T47D (cell line): Measurements from ENCODE around the gene ZNF771.
"Not testable (repeated sequence)": the region's sequence is repeated elsewhere in the genome, so short reads cannot be mapped to it uniquely, and the experiment has no call there.

Experiments used
- DNase-seq, 2 experiments: peaks; one replicate each; pipeline versions ENCODE4 v3.0.0 to v3.0.0-alpha.2; 2011 to 2012; ENCODE audit warnings: low read depth in 1 of 2, low spot score in 1 of 2
- JUND ChIP-seq: IDR thresholded peaks from 2 replicates; pipeline ENCODE4 v1.6.1; 2012; ENCODE audit warnings: low read depth
- in situ Hi-C: cut with HindIII; loops from 2 replicates; pipeline ENCODE4 v1.10.0; 2016; ENCODE audit warnings: low sequenced_read_pairs, low pct_unique_long_range_greater_than_20kb

Gene ZNF771

GRCh38 chr16:30378236-30379157, 28.9 kb upstream of the ZNF771 start:
- DNase-seq = peak; percentile 93 to 98
- TF ChIP-seq JUND = no peak
- in situ Hi-C loops = no loop called here

GRCh38 chr16:30379158-30379783, 28.1 kb upstream of the ZNF771 start:
- in situ Hi-C loops = no loop called here
- no peak for TF ChIP-seq JUND

GRCh38 chr16:30380072-30380802, 27.2 kb upstream of the ZNF771 start:
- in situ Hi-C loops = no loop called here
- no peak for TF ChIP-seq JUND
- no peak for DNase-seq

More at GRCh38 chr16:30379158-30379783, 28.1 kb upstream of the ZNF771 start:
- DNase-seq = no peak

GRCh38 chr16:30380803-30381208, 26.6 kb upstream of the ZNF771 start:
- no peak for DNase-seq
- TF ChIP-seq JUND = no peak
- in situ Hi-C loops = no loop called here

GRCh38 chr16:30381291-30382041, 25.9 kb upstream of the ZNF771 start:
- TF ChIP-seq JUND = no peak
- in situ Hi-C loops = no loop called here
- no peak for DNase-seq

- in situ Hi-C loops = no loop called here
- TF ChIP-seq JUND = no peak
- no peak for DNase-seq
Measured at GRCh38 chr16:30382111-30382881, 25.1 kb upstream of the ZNF771 start, which contains the start of gene SEPTIN1. SEPTIN1 (minus strand) TSS chr16:30382561; CDS start chr16:30382542, 19 bp downstream.

GRCh38 chr16:30383521-30383920, 23.9 kb upstream of the ZNF771 start:
- no peak for DNase-seq
- in situ Hi-C loops = no loop called here
- TF ChIP-seq JUND = no peak

GRCh38 chr16:30394592-30395154, 12.7 kb upstream of the ZNF771 start:
- in situ Hi-C loops = no loop called here
- no peak for TF ChIP-seq JUND
- DNase-seq = no peak

- DNase-seq = peak; percentile 80 to 90
- in situ Hi-C loops = no loop called here
Measured at GRCh38 chr16:30395155-30395991, 12.0 kb upstream of the ZNF771 start, which contains the start of gene ZNF48. ZNF48 (plus strand) TSS chr16:30395420; CDS start chr16:30395795, 375 bp downstream.

GRCh38 chr16:30395992-30396585, 11.3 kb upstream of the ZNF771 start:
- no peak for TF ChIP-seq JUND
- no peak for DNase-seq
- in situ Hi-C loops = no loop called here

More at GRCh38 chr16:30395155-30395991, 12.0 kb upstream of the ZNF771 start, which contains the start of gene ZNF48:
- no peak for TF ChIP-seq JUND

- in situ Hi-C loops = not testable (repeated sequence)
Measured at GRCh38 chr16:30396627-30397026, 10.8 kb upstream of the ZNF771 start.

More at GRCh38 chr16:30396627-30397026, 10.8 kb upstream of the ZNF771 start:
- not testable (repeated sequence) for DNase-seq
